ENCODE measurements around the gene NT5DC2.

Gene NT5DC2

DNA sequence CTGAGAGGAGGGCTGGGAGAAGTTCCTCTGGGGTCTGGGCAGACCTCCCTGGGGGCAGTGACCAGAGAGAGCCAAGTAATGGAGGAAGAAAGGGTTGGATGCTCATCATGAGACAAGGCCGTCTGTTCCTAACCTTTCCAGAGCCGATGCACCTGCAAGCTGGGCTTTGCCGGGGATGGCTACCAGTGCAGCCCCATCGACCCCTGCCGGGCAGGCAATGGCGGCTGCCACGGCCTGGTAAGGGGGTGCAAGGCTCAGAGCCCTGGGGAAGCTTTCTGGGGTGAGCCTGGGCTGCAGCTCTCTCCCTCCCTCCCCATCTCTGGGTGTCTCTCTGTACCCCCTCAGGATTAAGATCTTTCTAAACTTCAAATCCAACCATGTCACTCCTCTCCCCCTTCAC, 22.1 kb downstream of the NT5DC2 start:
- no peak for DNase-seq (ENCODE audit: low read depth in 2 of 2)

DNA sequence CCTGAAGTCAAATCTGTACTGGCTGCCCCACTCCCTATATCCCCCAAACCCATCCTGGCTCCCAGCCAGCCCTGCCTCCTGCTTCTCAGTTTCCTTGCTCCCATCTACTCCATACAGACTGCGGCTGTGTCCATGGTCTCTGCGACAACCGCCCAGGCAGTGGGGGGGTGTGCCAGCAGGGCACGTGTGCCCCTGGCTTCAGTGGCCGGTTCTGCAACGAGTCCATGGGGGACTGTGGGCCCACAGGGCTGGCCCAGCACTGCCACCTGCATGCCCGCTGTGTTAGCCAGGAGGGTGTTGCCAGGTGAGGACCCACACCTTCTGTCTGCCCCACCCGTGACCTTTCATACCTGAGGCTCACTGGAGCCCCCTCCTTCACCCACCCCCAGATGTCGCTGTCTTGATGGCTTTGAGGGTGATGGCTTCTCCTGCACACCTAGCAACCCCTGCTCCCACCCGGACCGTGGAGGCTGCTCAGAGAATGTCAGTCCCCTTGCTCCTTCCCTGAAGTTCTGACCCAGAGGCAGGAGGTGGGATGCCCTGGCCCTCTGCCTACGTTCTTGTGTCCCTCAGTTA, 23.8 kb downstream of the NT5DC2 start:
- no peak for DNase-seq (ENCODE audit: low read depth in 2 of 2)

DNA sequence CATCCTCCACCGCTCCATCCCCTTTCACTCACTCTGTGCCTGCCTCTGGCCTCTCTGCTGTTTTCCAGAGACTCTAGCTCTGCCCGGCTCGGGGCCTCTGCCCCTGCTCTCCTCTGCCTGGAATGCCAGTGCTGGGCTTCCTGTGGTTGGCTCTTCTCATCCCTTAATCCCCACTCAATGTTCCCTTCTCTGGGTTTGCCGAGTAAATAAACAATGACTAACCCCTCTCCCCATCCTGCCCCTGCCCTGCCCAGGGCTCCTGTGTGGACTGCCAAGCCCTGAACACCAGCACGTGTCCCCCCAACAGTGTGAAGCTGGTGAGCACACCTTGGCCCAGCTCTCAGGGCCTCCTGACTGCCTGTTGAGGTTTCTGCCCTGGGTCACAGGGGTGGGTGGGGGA, 26.3 kb downstream of the NT5DC2 start:
- no peak for DNase-seq (ENCODE audit: low read depth in 2 of 2)

DNA sequence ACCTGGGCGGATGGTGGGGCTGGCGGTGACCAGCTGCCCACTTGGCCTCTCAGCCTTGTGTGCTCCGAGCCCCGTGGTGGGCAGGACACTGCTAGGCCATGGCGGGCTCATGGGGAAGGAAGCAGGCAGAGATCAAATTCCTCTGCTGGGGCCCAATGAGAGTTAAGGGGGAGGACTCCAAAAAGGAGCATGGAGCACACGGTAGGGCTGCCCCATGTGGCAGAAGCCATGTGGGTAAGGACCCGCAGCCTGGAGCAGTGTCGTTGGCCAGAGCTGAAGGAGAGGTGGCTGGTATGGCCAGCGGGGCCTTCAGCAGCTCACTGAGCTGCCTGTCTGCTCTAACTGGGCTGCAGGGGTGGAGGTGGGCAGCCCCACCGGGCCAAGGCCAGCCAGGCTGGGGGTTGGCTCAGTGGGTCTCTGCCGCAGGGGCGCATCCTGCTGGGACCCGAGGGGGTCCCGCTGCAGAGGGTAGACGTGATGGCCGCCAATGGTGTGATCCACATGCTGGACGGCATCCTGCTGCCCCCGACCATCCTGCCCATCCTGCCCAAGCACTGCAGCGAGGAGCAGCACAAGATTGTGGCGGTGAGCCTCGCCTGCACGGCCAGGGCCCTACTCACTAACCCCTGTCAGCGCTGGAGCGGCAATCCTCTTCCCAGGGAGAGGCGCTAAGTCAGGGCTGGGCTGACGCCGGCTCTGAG, 27.2 kb downstream of the NT5DC2 start:
- no peak for DNase-seq (ENCODE audit: low read depth in 2 of 2)

DNA sequence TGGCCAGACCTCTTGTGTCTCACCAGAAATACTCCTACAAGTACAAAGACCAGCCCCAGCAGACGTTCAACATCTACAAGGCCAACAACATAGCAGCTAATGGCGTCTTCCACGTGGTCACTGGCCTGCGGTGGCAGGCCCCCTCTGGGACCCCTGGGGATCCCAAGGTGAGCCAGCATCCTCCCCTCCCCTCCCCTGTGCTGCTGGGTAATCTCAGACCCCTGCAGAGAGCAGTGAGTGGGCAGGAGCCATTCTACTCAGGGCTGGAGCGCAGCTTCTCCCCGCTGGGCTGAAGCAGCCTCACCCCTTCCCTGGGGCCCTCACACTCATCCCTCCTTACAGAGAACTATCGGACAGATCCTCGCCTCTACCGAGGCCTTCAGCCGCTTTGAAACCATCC, 28.7 kb downstream of the NT5DC2 start:
- DNase-seq (ENCODE audit: low read depth in 2 of 2), result no peak

DNA sequence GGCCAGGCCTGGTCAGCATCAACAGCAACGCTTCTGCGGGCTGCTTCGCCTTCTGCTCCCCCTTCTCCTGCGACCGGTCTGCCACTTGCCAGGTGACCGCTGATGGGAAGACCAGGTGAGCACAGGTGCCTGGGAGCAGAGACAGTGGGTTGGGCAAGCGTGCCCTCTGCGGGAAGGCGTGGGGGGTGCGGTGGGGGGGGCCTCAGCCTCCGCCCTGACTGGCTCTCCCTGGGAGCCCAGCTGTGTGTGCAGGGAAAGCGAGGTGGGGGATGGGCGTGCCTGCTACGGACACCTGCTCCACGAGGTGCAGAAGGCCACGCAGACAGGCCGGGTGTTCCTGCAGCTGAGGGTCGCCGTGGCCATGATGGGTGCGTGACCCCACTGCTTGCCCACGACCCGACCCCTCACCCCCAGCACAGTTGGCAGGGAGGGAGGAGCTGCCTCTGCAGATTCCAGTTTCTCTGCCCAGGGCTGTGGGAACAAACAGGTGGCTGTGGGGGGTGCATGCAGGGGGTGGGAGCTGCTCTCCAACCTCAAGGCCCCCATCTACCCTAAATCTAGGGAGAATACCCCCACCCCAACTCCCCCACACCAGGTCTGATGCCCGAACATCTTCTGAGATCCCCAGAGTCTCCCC, 29.8 kb downstream of the NT5DC2 start:
- no peak for DNase-seq (ENCODE audit: low read depth in 2 of 2)

DNA sequence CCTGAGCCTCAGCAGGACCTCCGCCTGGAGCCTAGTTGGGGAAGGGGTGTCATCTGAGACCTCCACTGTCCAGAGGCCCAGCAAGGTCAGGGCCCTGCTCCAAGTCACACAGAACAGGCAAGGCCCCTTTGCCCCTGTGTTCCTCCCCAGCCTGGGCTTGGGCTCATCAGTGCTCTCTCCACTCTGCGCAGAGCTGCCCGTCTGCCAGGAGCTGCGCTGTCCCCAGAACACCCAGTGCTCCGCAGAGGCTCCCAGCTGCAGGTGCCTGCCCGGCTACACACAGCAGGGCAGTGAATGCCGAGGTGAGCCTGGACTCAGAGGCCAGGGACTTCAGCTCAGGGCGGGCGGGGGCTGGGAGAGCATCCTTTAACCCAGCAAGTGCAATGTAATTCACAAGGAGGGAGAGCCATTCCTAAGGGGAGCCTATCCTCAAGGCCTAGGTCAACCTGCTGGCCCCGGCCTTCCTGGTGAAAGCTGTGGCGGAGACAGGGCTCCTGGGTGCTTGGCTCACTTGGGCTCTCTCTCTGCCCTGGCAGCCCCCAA, 30.8 kb downstream of the NT5DC2 start:
- no peak for DNase-seq (ENCODE audit: low read depth in 2 of 2)

DNA sequence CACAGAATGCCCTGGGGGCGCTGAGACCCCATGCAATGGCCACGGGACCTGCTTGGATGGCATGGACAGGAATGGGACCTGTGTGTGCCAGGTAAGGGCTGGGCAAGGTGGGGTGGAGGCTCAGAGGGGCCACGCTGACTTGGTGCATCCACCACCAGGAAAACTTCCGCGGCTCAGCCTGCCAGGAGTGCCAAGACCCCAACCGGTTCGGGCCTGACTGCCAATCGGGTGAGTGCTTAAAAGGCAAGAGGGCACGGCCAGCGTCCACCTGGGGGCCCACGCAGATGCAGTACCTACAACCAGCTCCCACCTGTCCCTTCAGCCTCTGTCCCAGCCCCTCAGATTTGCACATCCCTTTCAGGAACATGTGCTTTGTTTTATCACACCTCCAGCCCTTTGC, 31.7 kb downstream of the NT5DC2 start:
- no peak for DNase-seq (ENCODE audit: low read depth in 2 of 2)

DNA sequence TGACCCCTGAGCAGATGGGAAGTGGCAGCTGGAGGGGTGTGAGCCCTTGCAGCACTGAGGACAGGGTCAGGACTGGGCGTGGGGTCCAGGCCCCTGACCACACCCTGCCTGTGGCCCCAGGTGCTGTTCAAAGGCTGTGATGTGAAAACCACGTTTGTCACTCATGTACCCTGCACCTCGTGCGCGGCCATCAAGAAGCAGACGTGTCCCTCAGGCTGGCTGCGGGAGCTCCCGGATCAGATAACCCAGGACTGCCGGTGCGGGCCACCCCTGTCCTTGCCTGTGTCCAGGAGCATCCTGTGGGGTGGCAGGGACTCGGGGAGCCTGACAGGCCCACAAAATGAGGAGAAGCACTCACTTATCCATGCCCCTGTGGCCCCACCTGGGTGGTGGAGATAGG, 32.6 kb downstream of the NT5DC2 start:
- DNase-seq (ENCODE audit: low read depth in 2 of 2), result no peak

DNA sequence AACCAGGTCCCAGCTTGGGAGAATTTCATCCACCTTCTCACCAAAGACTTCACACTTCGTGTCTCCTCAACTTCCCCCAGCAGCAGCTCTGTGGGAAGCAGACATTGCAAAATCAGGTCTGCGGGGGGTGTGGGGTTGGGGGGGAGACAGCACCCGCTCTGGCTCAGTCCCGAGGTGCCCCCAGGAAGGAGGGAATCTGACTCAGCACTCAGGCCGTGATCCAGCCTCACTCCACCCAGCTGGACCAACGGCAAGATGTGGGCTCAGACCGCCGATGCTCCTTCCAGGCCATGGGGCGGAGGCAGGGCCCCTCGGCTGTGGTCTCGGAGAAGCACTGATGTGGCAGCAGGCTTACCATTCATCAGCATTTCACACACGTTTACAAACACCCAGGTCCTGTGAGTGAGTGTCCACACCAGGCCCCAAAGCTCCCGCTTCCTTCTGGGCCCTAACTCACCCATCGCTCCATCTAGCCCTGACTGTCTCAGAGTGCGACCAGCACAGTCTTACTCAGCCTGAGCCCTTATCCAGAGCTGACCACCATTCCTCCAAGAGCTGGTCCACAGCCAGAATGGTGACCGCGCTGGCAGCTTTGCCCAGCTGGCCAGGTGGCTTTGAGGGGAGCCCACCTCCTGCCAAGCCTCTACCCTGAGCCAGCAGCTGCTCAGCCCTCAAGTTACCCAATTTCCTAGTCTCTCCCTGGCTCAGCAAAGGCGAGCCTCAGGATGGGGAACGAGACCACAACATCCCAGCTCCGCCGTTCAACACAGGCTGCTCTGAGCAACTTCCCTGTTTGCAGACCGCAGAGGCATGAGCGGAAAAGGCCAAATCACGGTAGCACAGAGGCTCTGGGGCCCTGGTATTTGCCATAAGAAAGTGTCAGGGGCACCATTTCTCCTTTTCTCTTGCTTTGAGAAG, 35.3 kb downstream of the NT5DC2 start:
- DNase-seq (ENCODE audit: low read depth in 2 of 2), result no peak

DNA sequence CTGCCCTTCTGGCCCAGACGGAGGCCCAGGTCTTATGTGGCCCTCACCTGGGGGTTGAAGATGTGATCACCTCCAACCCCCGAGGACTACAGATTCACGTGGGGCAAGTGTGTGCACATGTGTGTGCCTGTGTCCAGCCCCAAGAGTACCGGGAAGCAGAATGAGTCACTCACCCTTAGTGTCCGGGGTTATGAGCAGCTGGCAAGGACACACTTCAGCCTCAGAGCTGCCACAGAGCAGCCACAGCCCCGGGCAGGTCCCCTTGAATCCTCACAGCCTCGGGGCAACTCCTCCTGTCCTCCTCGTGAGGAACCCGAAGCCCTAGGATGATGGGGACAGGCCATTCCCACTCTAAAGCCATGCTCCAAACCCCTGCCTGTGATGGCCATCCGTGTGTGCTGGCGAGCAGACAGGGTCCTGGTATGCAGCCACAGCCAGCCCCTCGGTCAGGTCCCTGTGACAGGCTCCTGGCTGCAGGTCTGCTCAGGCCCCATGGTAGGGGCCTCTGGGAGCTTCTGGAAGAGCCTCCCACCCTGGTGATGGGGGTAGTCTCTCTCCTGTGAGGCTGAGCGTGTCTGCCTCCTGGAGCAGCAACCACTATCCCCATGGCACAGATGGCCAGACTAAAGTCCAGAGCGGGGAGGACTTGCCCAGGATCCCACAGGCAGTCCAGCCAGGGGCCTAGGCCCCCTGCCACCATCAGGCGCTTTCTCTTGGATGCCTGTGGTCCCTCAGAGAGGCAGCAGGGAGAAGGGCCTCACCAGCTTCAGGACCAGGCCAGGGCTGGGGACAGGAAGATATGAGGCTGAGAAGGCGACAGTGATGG, 37.7 kb downstream of the NT5DC2 start:
- DNase-seq (ENCODE audit: low read depth in 2 of 2), result no peak

DNA sequence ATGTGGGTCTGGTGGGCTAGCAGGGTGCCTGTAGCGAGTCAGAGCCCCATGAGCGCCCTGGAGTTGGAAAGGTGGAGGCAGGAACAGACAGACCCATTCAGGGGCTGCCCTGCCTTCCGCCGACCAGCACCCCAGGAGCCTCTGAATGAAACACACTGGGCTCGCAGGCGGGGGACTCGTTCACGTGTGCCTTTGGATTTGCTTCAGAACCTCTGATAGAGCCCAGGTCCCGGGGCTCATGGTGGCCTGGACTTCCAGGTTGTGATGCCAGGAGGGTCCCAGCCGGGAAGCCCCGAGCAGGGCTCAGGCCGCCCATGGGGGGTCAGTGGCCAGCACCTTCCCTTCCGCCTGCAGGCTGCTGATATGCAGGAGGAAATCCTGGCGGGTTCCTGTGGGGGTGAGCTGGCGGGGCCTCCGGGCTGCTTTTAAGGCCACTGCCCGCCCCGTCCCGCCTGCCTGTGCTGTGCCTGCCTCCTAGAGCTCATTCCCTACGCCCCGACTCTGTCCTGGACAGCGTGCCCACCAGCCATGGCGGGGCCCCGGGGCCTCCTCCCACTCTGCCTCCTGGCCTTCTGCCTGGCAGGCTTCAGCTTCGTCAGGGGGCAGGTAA, 38.7 kb downstream of the NT5DC2 start, which contains the start of gene STAB1:
Gene STAB1, plus strand, starts transcription at position 453 of the 610 bp plus-strand sequence. Its CDS starts 76 bp downstream, at position 529.
- DNase-seq (ENCODE audit: low read depth in 2 of 2), result no peak

DNA sequence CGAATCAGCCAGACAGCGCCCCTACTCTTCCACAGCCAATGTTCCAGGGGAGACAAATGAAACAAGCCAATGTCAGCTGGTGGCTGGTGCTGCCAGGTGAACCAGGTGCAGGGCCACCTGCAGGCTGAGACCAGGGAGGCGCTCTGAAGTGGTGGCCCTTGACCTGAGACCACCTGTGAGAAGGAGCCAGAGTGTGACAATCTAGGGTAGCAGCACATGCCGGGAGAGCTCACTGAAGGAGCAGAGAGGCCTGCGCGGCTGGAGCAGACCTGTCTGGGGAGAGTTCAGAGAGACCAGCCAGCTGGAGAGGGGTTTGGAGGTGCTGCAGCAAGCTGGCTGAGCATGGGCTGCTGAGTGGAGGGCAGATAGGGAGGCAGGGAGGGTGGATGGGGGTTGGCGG, 39.2 kb downstream of the NT5DC2 start:
- no peak for DNase-seq (ENCODE audit: low read depth in 2 of 2)

DNA sequence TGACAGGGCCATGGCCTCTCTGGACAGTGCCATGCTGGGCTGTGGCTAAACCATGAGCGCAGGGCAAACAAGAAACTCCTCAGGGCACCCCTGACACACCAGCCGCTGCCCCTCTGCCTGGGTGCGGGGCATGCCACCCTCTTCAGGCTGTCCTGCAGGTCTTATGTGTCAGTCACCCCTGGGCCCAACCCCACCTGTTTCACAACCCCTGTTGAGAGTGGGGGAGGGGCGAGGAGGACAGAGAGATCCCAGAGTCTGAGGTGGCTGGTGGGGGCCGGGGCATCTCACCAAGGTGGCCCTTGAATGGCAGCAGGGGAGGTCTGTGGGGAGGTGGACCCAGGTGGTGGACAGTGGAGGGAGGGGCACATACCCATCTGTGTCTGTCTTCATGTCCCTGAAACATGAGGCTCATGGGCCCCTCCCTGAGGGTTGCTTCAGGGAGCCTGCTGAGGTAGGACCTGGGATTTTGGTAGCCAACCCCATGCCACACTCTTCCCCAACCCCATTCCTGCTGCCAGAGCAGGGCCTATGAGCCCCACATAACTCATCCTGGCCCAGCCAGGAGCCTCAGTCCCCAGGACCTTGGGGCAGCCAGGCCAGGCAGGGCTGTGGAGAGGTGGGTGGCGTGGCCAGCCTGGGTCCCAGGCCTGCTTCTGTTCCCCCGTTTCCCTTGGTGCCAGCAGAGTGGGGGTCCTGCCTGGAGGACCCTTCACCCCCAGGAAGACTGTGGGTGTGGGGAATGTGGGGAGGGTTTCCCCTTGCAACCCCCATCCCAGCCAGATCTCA, 40.2 kb downstream of the NT5DC2 start:
- no peak for DNase-seq (ENCODE audit: low read depth in 2 of 2)

DNA sequence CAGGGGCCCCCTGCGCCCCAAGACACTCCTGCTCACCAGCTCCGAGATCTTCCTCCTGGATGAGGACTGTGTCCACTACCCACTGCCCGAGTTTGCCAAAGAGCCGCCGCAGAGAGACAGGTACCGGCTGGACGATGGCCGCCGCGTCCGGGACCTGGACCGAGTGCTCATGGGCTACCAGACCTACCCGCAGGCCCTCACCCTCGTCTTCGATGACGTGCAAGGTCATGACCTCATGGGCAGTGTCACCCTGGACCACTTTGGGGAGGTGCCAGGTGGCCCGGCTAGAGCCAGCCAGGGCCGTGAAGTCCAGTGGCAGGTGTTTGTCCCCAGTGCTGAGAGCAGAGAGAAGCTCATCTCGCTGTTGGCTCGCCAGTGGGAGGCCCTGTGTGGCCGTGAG, 41.6 kb downstream of the NT5DC2 start:
- no peak for DNase-seq (ENCODE audit: low read depth in 2 of 2)

DNA sequence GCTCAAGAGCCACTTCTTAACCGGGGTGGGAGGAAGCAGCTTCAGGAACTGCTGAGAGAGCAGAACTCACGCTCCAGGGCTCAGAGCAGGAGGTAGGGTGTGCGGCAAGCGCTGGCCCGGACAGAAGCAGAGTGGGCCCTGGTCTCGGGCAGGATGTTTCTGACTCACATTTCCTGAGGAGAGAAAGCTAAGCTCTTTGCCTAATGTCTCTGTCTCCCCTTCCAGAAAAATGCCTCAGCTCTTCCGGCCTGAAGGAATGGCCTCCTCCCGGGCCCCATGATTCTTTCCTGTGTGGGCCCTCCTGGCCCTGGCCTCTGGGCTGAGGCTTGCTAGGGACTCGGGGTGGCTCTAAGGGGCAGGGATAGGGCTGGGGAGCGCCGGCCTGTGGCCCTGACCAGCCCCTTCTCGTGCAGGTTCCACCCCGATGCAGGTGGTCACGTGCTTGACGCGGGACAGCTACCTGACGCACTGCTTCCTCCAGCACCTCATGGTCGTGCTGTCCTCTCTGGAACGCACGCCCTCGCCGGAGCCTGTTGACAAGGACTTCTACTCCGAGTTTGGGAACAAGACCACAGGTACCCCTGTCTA, 42.6 kb downstream of the NT5DC2 start:
- DNase-seq (ENCODE audit: low read depth in 2 of 2), result no peak

DNA sequence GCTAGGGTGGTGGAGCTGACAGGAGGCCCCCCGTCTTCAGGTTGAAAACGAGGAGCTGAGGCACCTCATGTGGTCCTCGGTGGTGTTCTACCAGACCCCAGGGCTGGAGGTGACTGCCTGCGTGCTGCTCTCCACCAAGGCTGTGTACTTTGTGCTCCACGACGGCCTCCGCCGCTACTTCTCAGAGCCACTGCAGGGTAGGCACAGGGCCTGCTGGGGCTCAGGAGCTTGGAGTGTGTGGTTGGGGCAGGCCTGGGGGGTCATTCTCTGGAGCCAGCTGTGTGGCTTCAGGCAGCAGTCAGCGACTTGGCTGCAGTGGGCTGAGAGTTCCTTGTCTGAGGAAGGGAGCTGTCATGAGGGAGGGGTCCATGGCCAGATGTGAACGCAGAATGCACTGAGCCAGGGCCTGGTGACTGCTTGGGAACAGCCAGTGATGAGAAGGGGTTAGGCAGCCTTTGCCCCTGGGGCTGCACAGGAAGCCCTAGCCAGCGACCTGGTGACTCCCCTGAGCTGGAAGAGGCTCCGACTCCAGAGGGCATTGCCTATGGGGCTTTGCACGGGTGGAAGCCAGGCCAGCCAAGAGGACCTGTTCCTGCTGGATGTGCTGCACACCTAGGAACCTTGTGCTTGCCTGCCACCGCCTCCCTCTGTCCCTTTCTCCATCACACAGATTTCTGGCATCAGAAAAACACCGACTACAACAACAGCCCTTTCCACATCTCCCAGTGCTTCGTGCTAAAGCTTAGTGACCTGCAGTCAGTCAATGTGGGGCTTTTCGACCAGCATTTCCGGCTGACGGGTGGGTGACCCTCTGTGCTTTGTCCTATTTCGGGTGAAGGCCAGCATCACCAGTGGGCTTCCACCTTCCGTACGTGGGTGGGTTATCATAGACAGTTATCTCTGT, 43.4 kb downstream of the NT5DC2 start:
- DNase-seq (ENCODE audit: low read depth in 2 of 2), result no peak

DNA sequence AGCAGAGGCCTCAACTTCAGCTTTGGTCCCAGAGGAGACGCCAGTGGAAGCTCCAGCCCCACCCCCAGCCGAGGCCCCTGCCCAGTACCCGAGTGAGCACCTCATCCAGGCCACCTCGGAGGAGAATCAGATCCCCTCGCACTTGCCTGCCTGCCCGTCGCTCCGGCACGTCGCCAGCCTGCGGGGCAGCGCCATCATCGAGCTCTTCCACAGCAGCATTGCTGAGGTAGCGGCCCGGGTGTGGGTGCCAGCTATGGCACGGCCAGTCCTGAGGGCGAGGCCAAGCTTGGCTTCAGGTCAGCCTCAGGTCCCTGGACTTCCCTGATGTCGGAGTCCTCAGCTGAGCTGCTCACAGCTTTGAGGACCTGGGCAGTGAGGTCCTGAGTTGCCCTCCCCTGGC, 44.2 kb downstream of the NT5DC2 start:
- no peak for DNase-seq (ENCODE audit: low read depth in 2 of 2)

All from stimulated activated CD8-positive, alpha-beta memory T cell treated with anti-CD3 and anti-CD28 coated beads, Interleukin-7, amount 100 ng/mL, for 1 hour (primary cell).